ENCODE data around the gene OXGR1. TPM values are rescaled to one million over a fixed set of nuclear protein-coding genes. Genes with fewer than 3 reads are reported as not detected.
A peak's percentile ranks its signal among the peaks of the same experiment; 100 is the strongest.

OXGR1 gene
- total RNA-seq, 1 donor from 2014 or later = 6.5 TPM

GRCh38 chr13:96963786-96964475 is 30.3 kb downstream of the OXGR1 start:
- no peak for DNase-seq

GRCh38 chr13:96960379-96960778 is 33.9 kb downstream of the OXGR1 start:
- DNase-seq = no peak

GRCh38 chr13:96958286-96958891 is 35.9 kb downstream of the OXGR1 start:
- DNase-seq = peak; percentile 74

- no peak for DNase-seq
Observed at GRCh38 chr13:96952595-96952994, 41.7 kb downstream of the OXGR1 start.

- no peak for DNase-seq
Observed at GRCh38 chr13:96948127-96948526, 46.1 kb downstream of the OXGR1 start.

- no peak for DNase-seq
Observed at GRCh38 chr13:96947343-96947910, 46.8 kb downstream of the OXGR1 start.

GRCh38 chr13:96946709-96947311 is 47.5 kb downstream of the OXGR1 start:
- peak; percentile 70 for DNase-seq

- DNase-seq = no peak
Observed at GRCh38 chr13:96940961-96941360, 53.3 kb downstream of the OXGR1 start.

GRCh38 chr13:96935901-96936300 is 58.4 kb downstream of the OXGR1 start:
- DNase-seq = no peak

Small RNAs within 50 kb of the gene (small RNA-seq; reads per million reads assigned to genes)
- not detected for gene RN7SKP7 (ENCODE audit: low replicate concordance)

Other genes with a start within 250 kb of the OXGR1 start
- 110 TPM for gene MBNL2, start 227.9 kb upstream of the OXGR1 start, total RNA-seq